ENCODE measurements around the gene TTYH3.
A peak's percentile ranks its signal among the peaks of the same experiment; 100 is the strongest.

TTYH3 gene

GRCh38 chr7:2701832-2702593 lies 70.2 kb downstream of the TTYH3 start:
- DNase-seq (ENCODE audit: low read depth in 2 of 2, low spot score in 1 of 2) = no peak

DNA sequence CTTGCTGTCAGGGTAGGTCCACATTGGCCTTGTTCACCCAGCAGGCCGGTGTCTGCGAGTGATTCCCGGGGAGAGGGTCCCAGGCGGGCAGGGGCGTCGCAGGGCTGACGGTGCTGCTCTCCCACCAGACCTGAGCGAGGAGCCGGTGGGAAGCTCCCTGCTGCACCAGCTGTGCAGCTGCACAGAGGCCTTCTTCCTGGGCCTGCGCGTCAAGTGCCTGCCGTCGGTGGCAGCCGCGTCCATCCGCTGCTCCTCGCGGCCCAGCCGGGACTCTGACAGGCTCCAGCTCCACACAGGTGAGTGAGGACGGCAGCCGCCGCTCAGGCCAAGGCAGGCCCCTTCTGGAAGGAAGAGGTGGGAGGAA lies 70.8 kb downstream of the TTYH3 start:
- DNase-seq (ENCODE audit: low read depth in 2 of 2, low spot score in 1 of 2) = no peak

DNA sequence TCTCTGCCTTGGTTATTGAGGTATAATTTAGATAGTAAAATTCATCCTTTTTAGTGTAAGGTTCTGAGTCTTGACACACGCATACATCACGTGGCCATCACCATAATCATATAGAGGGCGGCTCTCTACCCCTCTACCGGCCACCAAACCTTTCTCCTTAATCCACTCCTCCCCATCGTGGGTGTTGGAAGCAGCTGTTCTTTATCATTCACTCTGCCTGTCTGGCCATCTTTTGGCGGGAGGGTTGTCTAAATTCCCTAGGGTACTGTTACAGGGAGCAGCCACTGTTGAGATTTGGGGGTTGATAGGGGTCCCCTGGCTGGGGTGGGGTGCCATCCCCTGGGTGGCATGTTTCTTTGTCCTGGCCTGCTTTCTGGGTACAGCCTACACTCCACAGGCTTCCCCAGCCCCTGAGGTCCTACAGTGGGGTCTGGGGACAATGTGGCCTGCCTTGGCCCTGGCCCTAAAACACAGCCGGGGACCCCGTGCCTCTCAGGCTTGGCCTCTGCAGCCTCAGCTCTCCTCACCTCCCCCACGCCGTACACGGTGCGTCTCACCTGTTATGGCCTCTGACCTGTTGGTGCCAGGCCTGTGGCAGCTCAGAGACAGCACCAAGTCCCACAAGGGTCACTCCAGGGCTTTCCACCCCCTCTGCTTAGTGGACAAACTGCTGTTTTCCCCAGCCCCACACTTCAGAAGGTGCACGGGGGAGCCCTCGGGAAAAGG lies 73.7 kb downstream of the TTYH3 start:
- DNase-seq (ENCODE audit: low read depth in 2 of 2, low spot score in 1 of 2) = no peak

GRCh38 chr7:2706685-2707126 lies 74.9 kb downstream of the TTYH3 start:
- no peak for DNase-seq (ENCODE audit: low read depth in 2 of 2, low spot score in 1 of 2)

- DNase-seq (ENCODE audit: low read depth in 2 of 2, low spot score in 1 of 2) = no peak
These were observed 75.7 kb downstream of the TTYH3 start for GRCh38 chr7:2707481-2707880.

DNA sequence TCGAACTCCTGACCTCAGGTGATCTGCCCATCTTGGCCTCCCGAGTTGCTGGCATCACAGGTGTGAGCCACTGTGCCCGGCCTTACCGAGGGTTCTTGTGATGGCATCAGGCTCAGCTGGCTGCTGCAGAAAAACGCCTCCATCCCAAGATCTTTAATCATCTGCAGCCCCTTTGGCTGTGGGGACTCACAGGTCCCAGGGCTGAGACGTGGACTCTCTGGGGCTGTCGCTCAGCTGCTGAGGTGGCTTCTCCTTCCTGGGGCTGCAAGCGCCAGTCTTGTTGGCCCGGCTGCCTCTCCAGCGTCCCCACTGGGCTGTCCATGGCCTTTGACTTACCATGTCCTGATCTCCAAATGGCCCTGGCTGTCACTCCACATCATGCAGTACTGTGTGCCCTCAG lies 76.3 kb downstream of the TTYH3 start:
- DNase-seq (ENCODE audit: low read depth in 2 of 2, low spot score in 1 of 2) = no peak

- DNase-seq (ENCODE audit: low read depth in 2 of 2, low spot score in 1 of 2) = no peak
These were observed 76.9 kb downstream of the TTYH3 start for GRCh38 chr7:2708547-2709310.

- peak; percentile 50 to 61 for DNase-seq (ENCODE audit: low read depth in 2 of 2, low spot score in 1 of 2)
These were observed 77.9 kb downstream of the TTYH3 start for GRCh38 chr7:2709553-2710285.

- peak in 1 of 2 donors; percentile 35 for DNase-seq (ENCODE audit: low read depth in 2 of 2, low spot score in 1 of 2)
These were observed 78.5 kb downstream of the TTYH3 start for GRCh38 chr7:2710286-2710655.

GRCh38 chr7:2710901-2711551 lies 79.2 kb downstream of the TTYH3 start:
- no peak for DNase-seq (ENCODE audit: low read depth in 2 of 2, low spot score in 1 of 2)

GRCh38 chr7:2711895-2712675 lies 80.3 kb downstream of the TTYH3 start:
- DNase-seq (ENCODE audit: low read depth in 2 of 2, low spot score in 1 of 2) = no peak

- no peak for DNase-seq (ENCODE audit: low read depth in 2 of 2, low spot score in 1 of 2)
These were observed 81.6 kb downstream of the TTYH3 start for GRCh38 chr7:2713370-2713769.

GRCh38 chr7:2713978-2714377 lies 82.2 kb downstream of the TTYH3 start:
- no peak for DNase-seq (ENCODE audit: low read depth in 2 of 2, low spot score in 1 of 2)
